IPS-NIHi7 (cell line): ENCODE data around the gene WFS1.

Experiments
- DNase-seq: peaks from one replicate; pipeline ENCODE4 v3.0.0; 2012; ENCODE audit warnings: mixed read lengths; ENCODE audit errors: extremely low spot score

The WFS1 gene

GRCh38 chr4:6280365-6280996 lies 10.8 kb downstream of the WFS1 start:
- DNase-seq, result no peak

GRCh38 chr4:6281436-6282313 lies 12.0 kb downstream of the WFS1 start:
- DNase-seq, result no peak

GRCh38 chr4:6282314-6282771 lies 12.7 kb downstream of the WFS1 start:
- no peak for DNase-seq

GRCh38 chr4:6283282-6283681 lies 13.6 kb downstream of the WFS1 start:
- no peak for DNase-seq

- no peak for DNase-seq
Observed at GRCh38 chr4:6287017-6287788, 17.6 kb downstream of the WFS1 start.

- no peak for DNase-seq
Observed at GRCh38 chr4:6288342-6288741, 18.7 kb downstream of the WFS1 start.

- DNase-seq, result no peak
Observed at GRCh38 chr4:6288871-6289270, 19.2 kb downstream of the WFS1 start.

GRCh38 chr4:6290256-6290655 lies 20.6 kb downstream of the WFS1 start:
- no peak for DNase-seq

- DNase-seq, result peak; percentile 37
Observed at GRCh38 chr4:6290769-6291547, 21.3 kb downstream of the WFS1 start.

- DNase-seq, result no peak
Observed at GRCh38 chr4:6291784-6292297, 22.2 kb downstream of the WFS1 start.

- DNase-seq, result no peak
Observed at GRCh38 chr4:6292376-6293096, 22.9 kb downstream of the WFS1 start.

GRCh38 chr4:6293097-6293445 lies 23.4 kb downstream of the WFS1 start:
- DNase-seq, result no peak

- DNase-seq, result no peak
Observed at GRCh38 chr4:6293661-6294060, 24.0 kb downstream of the WFS1 start.

GRCh38 chr4:6294705-6295421 lies 25.2 kb downstream of the WFS1 start:
- DNase-seq, result no peak

GRCh38 chr4:6295495-6295894 lies 25.8 kb downstream of the WFS1 start:
- no peak for DNase-seq

- DNase-seq, result no peak
Observed at GRCh38 chr4:6296026-6296425, 26.4 kb downstream of the WFS1 start.

GRCh38 chr4:6297266-6297815 lies 27.7 kb downstream of the WFS1 start:
- no peak for DNase-seq

GRCh38 chr4:6298035-6298434 lies 28.4 kb downstream of the WFS1 start:
- DNase-seq, result no peak

GRCh38 chr4:6298852-6299251 lies 29.2 kb downstream of the WFS1 start:
- no peak for DNase-seq

GRCh38 chr4:6299875-6300274 lies 30.2 kb downstream of the WFS1 start:
- no peak for DNase-seq
